GM06990 (cell line): ENCODE measurements around the gene PPARG.
"Not testable (repeated sequence)": the region's sequence is repeated elsewhere in the genome, so short reads cannot be mapped to it uniquely, and the experiment has no call there.

Experiments used
- DNase-seq: peaks from one replicate; pipeline ENCODE4 v3.0.0-alpha.2; 2011; ENCODE audit not compliant: insufficient read length; ENCODE audit errors: extremely low read depth
- H3K27me3 ChIP-seq: replicated peaks from 2 replicates; pipeline ENCODE4 v1.6.0; 2011; ENCODE audit warnings: low read length; ENCODE audit not compliant: control insufficient read depth, insufficient read depth
- H3K36me3 ChIP-seq: 2 replicates; pipeline ENCODE4 v1.5.1; 2011; ENCODE audit warnings: low read length; ENCODE audit not compliant: control insufficient read depth, insufficient read depth
- H3K4me3 ChIP-seq: replicated peaks from 2 replicates; pipeline ENCODE4 v1.5.1; 2011; ENCODE audit warnings: low read depth, mild to moderate bottlenecking, control low read depth, low read length
- CTCF ChIP-seq: IDR thresholded peaks from 2 replicates; pipeline ENCODE4 v1.5.1; 2011; ENCODE audit warnings: low read length, control low read depth, mild to moderate bottlenecking, inconsistent platforms; ENCODE audit not compliant: insufficient read depth, poor library complexity, severe bottlenecking

Gene PPARG

GRCh38 chr3:12284591-12284990 lies 4.3 kb upstream of the PPARG start:
- no peak for DNase-seq
- Histone ChIP-seq H3K36me3 (no peaks in the 10 kb centered on the region), H3K4me3 (no peak overlapping the region), H3K27me3 (no peaks in the 10 kb centered on the region; the same call in 1 of the 2 replicates)
- no peak for TF ChIP-seq CTCF

- DNase-seq, result no peak
- Histone ChIP-seq H3K36me3 (no peaks in the 10 kb centered on the region), H3K27me3 (no peaks in the 10 kb centered on the region; the same call in 1 of the 2 replicates), H3K4me3 (no peak overlapping the region)
- TF ChIP-seq CTCF, result no peak
Observed at GRCh38 chr3:12285003-12285555, 3.8 kb upstream of the PPARG start.

- not testable (repeated sequence) for DNase-seq, H3K4me3 ChIP-seq, H3K36me3 ChIP-seq, H3K27me3 ChIP-seq
Observed at GRCh38 chr3:12285779-12286178, 3.1 kb upstream of the PPARG start.

- TF ChIP-seq CTCF, result no peak
- H3K36me3 ChIP-seq, result no peaks in the 10 kb centered on the region
- no peaks in the 10 kb centered on the region; the same call in 1 of the 2 replicates for H3K27me3 ChIP-seq
- DNase-seq, result no peak
- no peak overlapping the region for H3K4me3 ChIP-seq
Observed at GRCh38 chr3:12286504-12286903, 2.4 kb upstream of the PPARG start.

- Histone ChIP-seq H3K4me3 (no peak overlapping the region), H3K27me3 (no peaks in the 10 kb centered on the region; the same call in 1 of the 2 replicates), H3K36me3 (no peaks in the 10 kb centered on the region)
- TF ChIP-seq CTCF, result no peak
- no peak for DNase-seq
Observed at GRCh38 chr3:12286927-12287726, 1.7 kb upstream of the PPARG start.

GRCh38 chr3:12287727-12288181 lies 1.1 kb upstream of the PPARG start:
- H3K4me3 ChIP-seq, result no peak overlapping the region; the same call in 1 of the 2 replicates
- no peak for TF ChIP-seq CTCF
- no peak for DNase-seq
- H3K27me3 ChIP-seq, result no peaks in the 10 kb centered on the region; the same call in 1 of the 2 replicates
- no peaks in the 10 kb centered on the region for H3K36me3 ChIP-seq
